Fibroblast of peridontal ligament (primary cell): Measurements from ENCODE around the gene ZNF529.
A peak's percentile ranks its signal among the peaks of the same experiment; 100 is the strongest.
"Not testable (repeated sequence)": the region's sequence is repeated elsewhere in the genome, so short reads cannot be mapped to it uniquely, and the experiment has no call there.

Source experiments
- DNase-seq: peaks from one replicate; pipeline ENCODE4 v3.0.0-alpha.2; 2010; ENCODE audit errors: extremely low read depth

Gene ZNF529

GRCh38 chr19:36573020-36573894, at the start of gene ZNF529:
TSS of gene ZNF529 (minus strand) at chr19:36573292. CDS start at chr19:36572346, 946 bp downstream.
- peak; percentile 88 for DNase-seq

GRCh38 chr19:36605877-36606478, 32.9 kb upstream of the ZNF529 start:
- no peak for DNase-seq

GRCh38 chr19:36605101-36605876, 32.2 kb upstream of the ZNF529 start, which contains the start of gene ZNF382:
TSS of gene ZNF382 (plus strand) at chr19:36605313. CDS start at chr19:36609915, 4,602 bp downstream.
- peak; percentile 60 for DNase-seq

GRCh38 chr19:36604656-36605100, 31.6 kb upstream of the ZNF529 start:
- no peak for DNase-seq

- DNase-seq: not testable (repeated sequence)
These were observed 29.6 kb upstream of the ZNF529 start for GRCh38 chr19:36602681-36603080.

GRCh38 chr19:36579255-36579654, 6.2 kb upstream of the ZNF529 start:
- DNase-seq: no peak

- no peak for DNase-seq
These were observed 4.3 kb upstream of the ZNF529 start for GRCh38 chr19:36577271-36577996.

GRCh38 chr19:36574741-36575140, 1.6 kb upstream of the ZNF529 start:
- peak; percentile 2 for DNase-seq

GRCh38 chr19:36573895-36574720, 1.0 kb upstream of the ZNF529 start:
- DNase-seq: peak; percentile 33

- DNase-seq: no peak
These were observed 486 bp downstream of the ZNF529 start for GRCh38 chr19:36572593-36573019.

GRCh38 chr19:36564391-36564790, 8.7 kb downstream of the ZNF529 start:
- DNase-seq: no peak

- peak; percentile 14 for DNase-seq
These were observed 25.9 kb downstream of the ZNF529 start for GRCh38 chr19:36547001-36547732.

- DNase-seq: no peak
These were observed 44.1 kb downstream of the ZNF529 start for GRCh38 chr19:36528921-36529518.

- peak; percentile 98 for DNase-seq
These were observed 44.7 kb downstream of the ZNF529 start, which contains the start of gene ZNF260 for GRCh38 chr19:36528194-36528920. TSS of gene ZNF260 (minus strand) at chr19:36528271. CDS start at chr19:36515238, 13,033 bp downstream.

- no peak for DNase-seq
These were observed 45.3 kb downstream of the ZNF529 start for GRCh38 chr19:36527873-36528193.

- peak; percentile 24 for DNase-seq
These were observed 45.8 kb downstream of the ZNF529 start for GRCh38 chr19:36527341-36527740.

GRCh38 chr19:36526581-36526980, 46.5 kb downstream of the ZNF529 start:
- no peak for DNase-seq

GRCh38 chr19:36524617-36525016, 48.5 kb downstream of the ZNF529 start:
- DNase-seq: no peak
